Measurements from ENCODE around the gene REEP5. TPM values are rescaled to one million over a fixed set of nuclear protein-coding genes. Genes with fewer than 3 reads are reported as not detected.

Gene REEP5
- total RNA-seq, 1 experiment from 2014 or later: 99.3 TPM

- H3K36me3 ChIP-seq (ENCODE audit: control insufficient read depth, insufficient read depth, low read length): peaks cover 1% of the 10 kb centered on the region
- Mint-ChIP-seq H3K27ac (ENCODE audit: unreplicated experiment) (no peak overlapping the region), H3K36me3 (ENCODE audit: insufficient read depth, unreplicated experiment) (peaks cover 61% of the 10 kb centered on the region), H3K4me1 (ENCODE audit: low read depth, unreplicated experiment) (no peaks in the 10 kb centered on the region), H3K9me3 (ENCODE audit: unreplicated experiment) (no peaks in the 10 kb centered on the region), H3K4me3 (ENCODE audit: unreplicated experiment) (peak overlapping the region; percentile 85), H3K27me3 (ENCODE audit: insufficient read depth, unreplicated experiment) (no peaks in the 10 kb centered on the region)
- intact Hi-C loops (cut with micrococcal nuclease; ENCODE audit: unreplicated experiment): loop anchor here (5.0 kb wide), 3 partner anchors 104 to 171 kb away; no protein-coding TSS in a partner anchor
- ChIA-PET POLR2A (no interaction called here), CTCF (no interaction called here)
- H3K4me1 ChIP-seq: no peaks in the 10 kb centered on the region
- no peaks in the 10 kb centered on the region for H3K27me3 ChIP-seq (replicated peaks; ENCODE audit: control insufficient read depth, insufficient read depth, low read length)
- TF ChIP-seq CTCF (IDR thresholded peaks at IDR 0.05; ENCODE audit: insufficient read depth in 1 of 2, low read depth in 1 of 2, low read length in 1 of 2, severe bottlenecking in 1 of 2, unreplicated experiment in 1 of 2): no peak
- no peak overlapping the region for H3K4me3 ChIP-seq (ENCODE audit: low read depth, low read length)
- no TSS peak for BruUV-seq (replicated peaks)
- H3K9me3 ChIP-seq: no peaks in the 10 kb centered on the region
- no peak for DNase-seq
Measured at GRCh38 chr5:112863549-112863948, 58.5 kb downstream of the REEP5 start.

- CTCF ChIA-PET: no interaction called here
- no peaks in the 10 kb centered on the region for H3K27me3 Mint-ChIP-seq (ENCODE audit: insufficient read depth, unreplicated experiment)
- no peak for DNase-seq
- no peaks in the 10 kb centered on the region for H3K9me3 Mint-ChIP-seq (ENCODE audit: unreplicated experiment)
- H3K4me3 Mint-ChIP-seq (ENCODE audit: unreplicated experiment): peak overlapping the region; percentile 85
- no peak for TF ChIP-seq CTCF (IDR thresholded peaks at IDR 0.05; ENCODE audit: insufficient read depth in 1 of 2, low read depth in 1 of 2, low read length in 1 of 2, severe bottlenecking in 1 of 2, unreplicated experiment in 1 of 2)
- H3K36me3 Mint-ChIP-seq (ENCODE audit: insufficient read depth, unreplicated experiment): peaks cover 49% of the 10 kb centered on the region
- no peaks in the 10 kb centered on the region for H3K4me1 ChIP-seq
- no peaks in the 10 kb centered on the region for H3K27me3 ChIP-seq (replicated peaks; ENCODE audit: control insufficient read depth, insufficient read depth, low read length)
- H3K27ac Mint-ChIP-seq (ENCODE audit: unreplicated experiment): peak overlapping the region; percentile 95
- intact Hi-C loops (cut with micrococcal nuclease; ENCODE audit: unreplicated experiment): loop anchor here (5.0 kb wide), 3 partner anchors 105 to 170 kb away; no protein-coding TSS in a partner anchor
- H3K9me3 ChIP-seq: no peaks in the 10 kb centered on the region
- H3K4me3 ChIP-seq (ENCODE audit: low read depth, low read length): peak overlapping the region; percentile 69
- no peaks in the 10 kb centered on the region for H3K4me1 Mint-ChIP-seq (ENCODE audit: low read depth, unreplicated experiment)
- BruUV-seq (replicated peaks): no TSS peak
- peaks cover 1% of the 10 kb centered on the region for H3K36me3 ChIP-seq (ENCODE audit: control insufficient read depth, insufficient read depth, low read length)
- POLR2A ChIA-PET: interaction anchor here (0.8 kb wide), 1 partner anchor 77 kb away, joined by 3 read pairs; no protein-coding TSS in a partner anchor
Measured at GRCh38 chr5:112862085-112862484, 59.9 kb downstream of the REEP5 start.

GRCh38 chr5:112861638-112861985 is 60.4 kb downstream of the REEP5 start:
- no peaks in the 10 kb centered on the region for H3K9me3 ChIP-seq
- DNase-seq: no peak
- no peaks in the 10 kb centered on the region for H3K9me3 Mint-ChIP-seq (ENCODE audit: unreplicated experiment)
- H3K36me3 Mint-ChIP-seq (ENCODE audit: insufficient read depth, unreplicated experiment): peaks cover 45% of the 10 kb centered on the region
- peak overlapping the region; percentile 95 for H3K27ac Mint-ChIP-seq (ENCODE audit: unreplicated experiment)
- H3K27me3 ChIP-seq (replicated peaks; ENCODE audit: control insufficient read depth, insufficient read depth, low read length): no peaks in the 10 kb centered on the region
- no peaks in the 10 kb centered on the region; the same call in 1 of the 2 replicates for H3K36me3 ChIP-seq (ENCODE audit: control insufficient read depth, insufficient read depth, low read length)
- H3K4me1 ChIP-seq: no peaks in the 10 kb centered on the region
- no peak for TF ChIP-seq CTCF (IDR thresholded peaks at IDR 0.05; ENCODE audit: insufficient read depth in 1 of 2, low read depth in 1 of 2, low read length in 1 of 2, severe bottlenecking in 1 of 2, unreplicated experiment in 1 of 2)
- POLR2A ChIA-PET: interaction anchor here (0.8 to 1.6 kb wide), 4 partner anchors 77 to 154 kb away, joined by 3 to 5 read pairs (median 3); no protein-coding TSS in a partner anchor
- H3K4me3 Mint-ChIP-seq (ENCODE audit: unreplicated experiment): peak overlapping the region; percentile 85
- no peaks in the 10 kb centered on the region for H3K4me1 Mint-ChIP-seq (ENCODE audit: low read depth, unreplicated experiment)
- H3K27me3 Mint-ChIP-seq (ENCODE audit: insufficient read depth, unreplicated experiment): no peaks in the 10 kb centered on the region
- peak overlapping the region; percentile 69 for H3K4me3 ChIP-seq (ENCODE audit: low read depth, low read length)
- TSS peak; percentile 61 for BruUV-seq (replicated peaks)
- intact Hi-C loops (cut with micrococcal nuclease; ENCODE audit: unreplicated experiment): loop anchor here (1.0 to 5.0 kb wide), 4 partner anchors 61 to 169 kb away; partner anchors contain the start of gene REEP5
- CTCF ChIA-PET: interaction anchor here (1.6 kb wide), 1 partner anchor 13 kb away, joined by 12 read pairs; no protein-coding TSS in a partner anchor
